Activated naive CD4-positive, alpha-beta T cell treated with anti-CD3 and anti-CD28 coated beads, Interleukin-2, amount 50 U/mL, for 16 hours (primary cell): ENCODE measurements around the gene PAK1.
A peak's percentile ranks its signal among the peaks of the same experiment; 100 is the strongest.
"Not testable (repeated sequence)": the region's sequence is repeated elsewhere in the genome, so short reads cannot be mapped to it uniquely, and the experiment has no call there.

Experiments
- DNase-seq: peaks from one replicate; pipeline ENCODE4 v3.0.0-alpha.2; 2020

The PAK1 gene

GRCh38 chr11:77473801-77474683 lies at the start of gene PAK1:
Gene PAK1 (minus strand): TSS chr11:77474094. CDS start chr11:77392520, 81,574 bp downstream.
- peak; percentile 88 for DNase-seq

GRCh38 chr11:77522215-77522614 lies 48.3 kb upstream of the PAK1 start:
- DNase-seq, result no peak

- no peak for DNase-seq
These were observed 46.0 kb upstream of the PAK1 start for GRCh38 chr11:77519847-77520246.

GRCh38 chr11:77518471-77518870 lies 44.6 kb upstream of the PAK1 start:
- DNase-seq, result no peak

GRCh38 chr11:77517753-77518152 lies 43.9 kb upstream of the PAK1 start:
- DNase-seq, result no peak

- no peak for DNase-seq
These were observed 43.3 kb upstream of the PAK1 start for GRCh38 chr11:77517226-77517625.

GRCh38 chr11:77515483-77515882 lies 41.6 kb upstream of the PAK1 start:
- DNase-seq, result no peak

GRCh38 chr11:77515063-77515462 lies 41.2 kb upstream of the PAK1 start:
- no peak for DNase-seq

- no peak for DNase-seq
These were observed 38.2 kb upstream of the PAK1 start for GRCh38 chr11:77512092-77512491.

GRCh38 chr11:77510851-77511250 lies 37.0 kb upstream of the PAK1 start:
- DNase-seq, result no peak

GRCh38 chr11:77510095-77510494 lies 36.2 kb upstream of the PAK1 start:
- DNase-seq, result no peak

GRCh38 chr11:77508019-77508418 lies 34.1 kb upstream of the PAK1 start:
- no peak for DNase-seq

- DNase-seq, result no peak
These were observed 33.0 kb upstream of the PAK1 start for GRCh38 chr11:77506857-77507256.

GRCh38 chr11:77505956-77506355 lies 32.1 kb upstream of the PAK1 start:
- no peak for DNase-seq

GRCh38 chr11:77503006-77503405 lies 29.1 kb upstream of the PAK1 start:
- no peak for DNase-seq

- DNase-seq, result no peak
These were observed 28.5 kb upstream of the PAK1 start for GRCh38 chr11:77502346-77502905.

GRCh38 chr11:77501758-77502157 lies 27.9 kb upstream of the PAK1 start:
- DNase-seq, result no peak

- no peak for DNase-seq
These were observed 23.5 kb upstream of the PAK1 start for GRCh38 chr11:77497368-77497767.

GRCh38 chr11:77495526-77495925 lies 21.6 kb upstream of the PAK1 start:
- no peak for DNase-seq

GRCh38 chr11:77490035-77490434 lies 16.1 kb upstream of the PAK1 start:
- DNase-seq, result not testable (repeated sequence)

- no peak for DNase-seq
These were observed 13.9 kb upstream of the PAK1 start for GRCh38 chr11:77487790-77488189.

GRCh38 chr11:77479746-77480352 lies 6.0 kb upstream of the PAK1 start:
- DNase-seq, result no peak

GRCh38 chr11:77475206-77475605 lies 1.3 kb upstream of the PAK1 start:
- DNase-seq, result no peak

GRCh38 chr11:77474684-77475060 lies 778 bp upstream of the PAK1 start:
- no peak for DNase-seq
